ENCODE results near the gene IL1RN. TPM values are rescaled to one million over a fixed set of nuclear protein-coding genes. Genes with fewer than 3 reads are reported as not detected.

Gene IL1RN, protein sequence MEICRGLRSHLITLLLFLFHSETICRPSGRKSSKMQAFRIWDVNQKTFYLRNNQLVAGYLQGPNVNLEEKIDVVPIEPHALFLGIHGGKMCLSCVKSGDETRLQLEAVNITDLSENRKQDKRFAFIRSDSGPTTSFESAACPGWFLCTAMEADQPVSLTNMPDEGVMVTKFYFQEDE
- total RNA-seq (1 to 10 TPM in 3 of 6 donors, under 1 TPM in 2, not detected in 1; 0.37 to 3.1 (median 1.4) TPM), polyA plus RNA-seq (1 to 10 TPM in 1 of 2 donors, under 1 TPM in 1; 0.65 to 1.6 TPM)

- intact Hi-C loops (cut with DNase I): no loop called here
- peak in 2 of 4 donors; percentile 55 to 70 for ATAC-seq
- Histone ChIP-seq H3K27me3 (no peaks in the 10 kb centered on the region), H3K4me3 (peak within 1 kb of the TSS in 1 of 4 donors; percentile 14), H3K9me3 (no peaks in the 10 kb centered on the region), H3K27ac (no peak within 1 kb of the TSS), H3K36me3 (no peaks in the 10 kb centered on the region), H3K4me1 (no peaks in the 10 kb centered on the region)
- peak in 1 of 6 donors; percentile 35 for DNase-seq
- WGBS, 2 donors: 59 to 60% methylated on average over 16 of the region's 16 CpGs
- TF ChIP-seq, protein P1, sequence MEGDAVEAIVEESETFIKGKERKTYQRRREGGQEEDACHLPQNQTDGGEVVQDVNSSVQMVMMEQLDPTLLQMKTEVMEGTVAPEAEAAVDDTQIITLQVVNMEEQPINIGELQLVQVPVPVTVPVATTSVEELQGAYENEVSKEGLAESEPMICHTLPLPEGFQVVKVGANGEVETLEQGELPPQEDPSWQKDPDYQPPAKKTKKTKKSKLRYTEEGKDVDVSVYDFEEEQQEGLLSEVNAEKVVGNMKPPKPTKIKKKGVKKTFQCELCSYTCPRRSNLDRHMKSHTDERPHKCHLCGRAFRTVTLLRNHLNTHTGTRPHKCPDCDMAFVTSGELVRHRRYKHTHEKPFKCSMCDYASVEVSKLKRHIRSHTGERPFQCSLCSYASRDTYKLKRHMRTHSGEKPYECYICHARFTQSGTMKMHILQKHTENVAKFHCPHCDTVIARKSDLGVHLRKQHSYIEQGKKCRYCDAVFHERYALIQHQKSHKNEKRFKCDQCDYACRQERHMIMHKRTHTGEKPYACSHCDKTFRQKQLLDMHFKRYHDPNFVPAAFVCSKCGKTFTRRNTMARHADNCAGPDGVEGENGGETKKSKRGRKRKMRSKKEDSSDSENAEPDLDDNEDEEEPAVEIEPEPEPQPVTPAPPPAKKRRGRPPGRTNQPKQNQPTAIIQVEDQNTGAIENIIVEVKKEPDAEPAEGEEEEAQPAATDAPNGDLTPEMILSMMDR (IDR thresholded peaks at IDR 0.05): no peak
- no peak for FAIRE-seq
These were observed at the start of gene IL1RN for GRCh38 chr2:113126845-113127645. TSS of gene IL1RN (plus strand) at chr2:113127598. CDS start at chr2:113127625, 27 bp downstream.

DNA sequence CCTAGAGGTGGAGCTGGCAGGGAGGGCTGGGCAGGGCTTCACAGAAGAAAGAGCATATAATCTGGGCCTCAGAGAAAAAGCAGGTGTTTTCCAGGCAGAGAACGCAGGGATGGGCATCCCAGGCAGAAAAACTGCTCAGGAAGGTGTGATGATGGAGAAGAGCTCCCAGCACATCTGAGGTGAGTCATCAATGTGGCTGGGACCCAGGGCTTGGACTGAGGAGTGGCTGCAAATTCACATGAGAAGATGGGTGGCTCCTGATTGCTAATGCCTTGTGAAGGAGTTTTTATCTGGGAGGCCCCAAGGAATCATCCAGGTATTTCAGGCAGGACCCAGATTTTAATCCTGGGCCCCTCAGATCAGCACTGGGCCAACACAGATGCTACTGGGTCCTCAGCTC lies 49.5 kb upstream of the IL1RN start:
- 76 to 88% methylated on average over 1 of the region's 1 CpG for WGBS, 2 donors
- Histone ChIP-seq H3K36me3 (no peaks in the 10 kb centered on the region), H3K27me3 (no peaks in the 10 kb centered on the region), H3K4me3 (no peak overlapping the region), H3K4me1 (no peaks in the 10 kb centered on the region), H3K9me3 (no peaks in the 10 kb centered on the region), H3K27ac (peak overlapping the region in 1 of 4 donors; percentile 13)
- intact Hi-C loops (cut with DNase I): no loop called here
- DNase-seq (no peak), FAIRE-seq (no peak), ATAC-seq (peak in 1 of 4 donors; percentile 60)
- TF ChIP-seq, protein P1 (IDR thresholded peaks at IDR 0.05): no peak

DNA sequence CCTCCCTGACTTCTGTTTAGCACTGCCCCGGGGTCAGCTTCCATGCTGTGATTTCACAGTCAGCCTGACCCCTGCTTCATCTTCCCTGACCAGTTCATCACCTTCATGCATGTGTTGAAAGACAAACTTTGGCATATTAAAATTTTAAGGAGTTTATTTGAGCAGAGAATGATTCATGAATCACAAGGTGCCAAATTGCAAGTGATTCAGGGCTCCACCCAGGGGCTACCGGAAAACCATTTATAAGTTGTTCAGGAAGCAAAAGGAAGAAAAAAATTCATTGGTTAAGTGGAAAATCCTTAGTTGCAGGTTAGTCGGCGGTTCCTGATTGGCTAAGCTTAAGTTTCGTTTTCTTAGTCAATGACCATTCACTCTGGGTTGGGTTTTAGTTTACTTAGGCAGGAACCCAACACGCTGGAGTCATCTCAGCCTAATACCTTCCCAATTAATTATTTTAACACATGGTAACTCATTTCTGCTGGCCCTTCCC lies 49.0 kb upstream of the IL1RN start:
- H3K4me3 ChIP-seq: no peak overlapping the region
- H3K27ac ChIP-seq: peak overlapping the region in 1 of 4 donors; percentile 13
- H3K36me3 ChIP-seq: no peaks in the 10 kb centered on the region
- TF ChIP-seq, protein P1 (IDR thresholded peaks at IDR 0.05): no peak
- no peak for DNase-seq
- FAIRE-seq: no peak
- H3K4me1 ChIP-seq: no peaks in the 10 kb centered on the region
- H3K27me3 ChIP-seq: no peaks in the 10 kb centered on the region
- 63 to 66% methylated on average over 6 of the region's 6 CpGs for WGBS, 2 donors
- ATAC-seq: peak; percentile 43 to 74 (median 66)
- intact Hi-C loops (cut with DNase I): no loop called here
- H3K9me3 ChIP-seq: no peaks in the 10 kb centered on the region

- no peak overlapping the region for H3K27ac ChIP-seq
- H3K36me3 ChIP-seq: no peaks in the 10 kb centered on the region
- no peaks in the 10 kb centered on the region for H3K4me1 ChIP-seq
- no peak for ATAC-seq
- TF ChIP-seq, protein P1 (IDR thresholded peaks at IDR 0.05): no peak
- no peaks in the 10 kb centered on the region for H3K9me3 ChIP-seq
- H3K27me3 ChIP-seq: no peaks in the 10 kb centered on the region
- FAIRE-seq: no peak
- H3K4me3 ChIP-seq: no peak overlapping the region
- no peak for DNase-seq
- intact Hi-C loops (cut with DNase I): no loop called here
- 81 to 85% methylated on average over 4 of the region's 4 CpGs for WGBS, 2 donors
These were observed 48.3 kb upstream of the IL1RN start for GRCh38 chr2:113079131-113079530.
